Activated T-cell treated with anti-CD3 and anti-CD28 coated beads for 1 hour (primary cell): ENCODE measurements around the gene SLC26A8.
"Not testable (repeated sequence)": the region's sequence is repeated elsewhere in the genome, so short reads cannot be mapped to it uniquely, and the experiment has no call there.

Experiments
- DNase-seq: peaks from one replicate; pipeline ENCODE4 v3.0.0-alpha.2; 2020; ENCODE audit warnings: low read depth

Gene SLC26A8

DNA sequence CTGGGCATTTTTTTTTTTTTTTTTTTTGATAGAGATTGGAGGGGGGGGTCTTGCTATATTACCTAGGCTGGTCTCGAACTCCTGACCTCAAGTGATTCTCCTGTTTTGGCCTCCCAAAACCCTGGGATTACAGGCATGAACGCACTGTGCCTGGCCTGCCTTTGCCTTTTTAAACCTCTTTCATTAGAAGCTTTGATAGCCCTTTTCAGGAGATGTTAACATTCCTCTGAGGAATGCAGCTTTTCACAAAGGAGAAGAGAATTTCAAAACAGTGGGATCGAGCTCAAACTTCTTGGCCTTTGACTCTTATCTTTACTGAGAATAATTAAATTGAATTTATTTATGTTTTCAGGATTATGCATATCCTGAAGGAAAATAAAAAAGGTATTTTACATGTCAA, 31.3 kb downstream of the SLC26A8 start:
- no peak for DNase-seq

DNA sequence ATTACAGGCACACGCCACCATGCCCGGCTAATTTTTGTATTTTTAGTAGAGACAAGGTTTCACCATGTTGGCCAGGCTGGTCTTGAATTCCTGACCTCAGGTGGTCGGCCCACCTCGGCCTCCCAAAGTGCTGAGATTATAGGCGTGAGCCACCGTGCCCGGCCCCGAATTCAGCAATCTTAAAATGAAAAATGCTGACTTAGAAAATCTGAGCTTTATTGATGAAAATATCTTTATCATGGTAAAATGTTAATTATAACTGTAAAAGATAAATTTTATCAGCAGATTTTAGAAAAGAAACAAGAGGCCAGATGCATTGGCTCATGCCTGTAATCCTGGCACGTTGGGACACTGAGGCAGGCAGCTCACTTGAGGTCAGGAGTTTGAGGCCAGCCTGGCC, 36.4 kb downstream of the SLC26A8 start:
- not testable (repeated sequence) for DNase-seq

GRCh38 chr6:35984701-35985100, 39.7 kb downstream of the SLC26A8 start:
- DNase-seq: no peak

GRCh38 chr6:35980991-35981645, 43.3 kb downstream of the SLC26A8 start:
- DNase-seq: no peak

- not testable (repeated sequence) for DNase-seq
These were observed 44.3 kb downstream of the SLC26A8 start for GRCh38 chr6:35980126-35980525.

- DNase-seq: no peak
These were observed 47.1 kb downstream of the SLC26A8 start for GRCh38 chr6:35977308-35977707.

DNA sequence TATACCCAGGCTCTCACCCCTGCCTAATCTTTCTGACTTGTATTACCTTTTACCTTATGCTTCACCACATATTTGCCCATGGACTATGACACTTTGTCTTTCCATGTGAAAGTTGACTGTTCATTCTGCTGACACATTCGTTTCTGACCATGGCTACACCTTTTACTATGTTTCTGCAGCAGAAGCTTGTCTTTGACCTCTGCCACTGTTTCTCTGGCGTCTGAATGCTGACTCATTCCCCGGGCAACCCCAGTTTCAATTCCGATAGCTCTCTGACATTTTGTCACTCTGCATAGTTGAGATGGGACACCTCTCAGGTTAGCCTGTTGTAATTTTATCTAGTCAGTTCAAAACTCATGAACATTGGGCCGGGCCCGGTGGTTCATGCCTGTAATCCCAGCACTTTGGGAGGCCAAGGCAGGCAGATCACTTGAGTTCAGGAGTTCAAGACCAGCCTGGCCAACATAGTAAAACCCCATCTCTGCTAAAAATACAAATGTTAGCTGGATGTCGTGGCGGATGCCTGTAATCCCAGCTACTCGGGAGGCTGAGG, 50.7 kb downstream of the SLC26A8 start:
- DNase-seq: no peak

DNA sequence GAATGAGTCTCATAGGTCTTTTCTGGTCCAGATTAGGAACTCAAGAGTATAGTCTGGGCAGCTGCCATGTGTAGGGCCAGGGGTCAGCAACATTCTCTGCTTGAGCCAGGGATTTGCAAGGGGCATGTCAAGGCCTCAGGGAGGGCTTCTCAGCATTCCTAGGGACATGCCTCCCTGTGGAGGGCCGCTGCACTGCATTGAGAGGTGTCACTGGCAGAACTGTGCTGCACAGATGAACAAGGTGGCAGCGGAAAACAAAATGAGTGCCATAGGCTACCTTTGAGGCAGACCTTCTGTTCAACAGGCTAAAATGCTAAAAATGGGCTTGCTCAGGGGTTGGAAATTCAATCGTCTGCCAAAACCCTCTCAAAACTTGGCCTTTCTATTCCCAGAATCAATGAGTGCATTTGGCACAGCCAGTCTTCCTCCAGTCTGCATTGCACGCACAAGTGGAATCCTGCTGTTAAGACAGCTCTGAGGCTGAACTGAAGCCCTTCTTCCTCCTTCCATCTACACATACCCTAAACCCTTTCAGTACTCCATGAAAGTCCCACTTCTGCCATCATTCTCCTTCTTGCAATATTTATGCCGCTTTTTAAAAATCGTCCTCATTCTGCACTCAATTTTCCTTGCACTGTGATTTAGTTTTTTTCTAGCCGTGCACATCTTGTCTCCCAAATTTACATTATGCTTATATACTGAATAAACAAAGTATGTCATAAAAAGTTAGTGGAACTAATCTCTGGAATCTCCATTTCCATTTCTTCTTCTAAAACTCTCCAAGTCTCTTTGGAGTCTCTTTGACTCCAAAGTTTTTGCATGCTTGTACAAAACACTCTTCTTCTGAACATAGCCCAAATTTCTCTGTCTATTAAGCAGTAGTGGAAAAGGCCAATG, 51.7 kb downstream of the SLC26A8 start:
- no peak for DNase-seq

DNA sequence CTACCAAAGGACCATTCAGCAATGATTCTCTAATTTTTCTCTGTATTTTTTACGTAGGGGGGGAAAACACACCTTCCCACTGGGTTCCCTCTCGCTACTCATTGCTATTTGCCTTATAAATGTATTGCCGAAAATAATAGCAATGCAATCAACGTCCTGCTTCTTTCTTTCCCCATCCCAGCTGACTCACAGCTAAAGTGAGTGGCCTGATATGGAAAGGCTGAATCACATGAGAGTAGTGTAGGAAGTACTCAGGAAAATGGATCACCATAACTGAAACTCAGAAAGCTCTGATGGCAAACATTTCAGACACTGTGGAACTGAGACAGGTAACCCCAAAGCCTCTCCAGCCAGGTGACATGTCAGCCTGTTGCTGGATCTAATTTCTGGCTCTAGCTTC, 54.3 kb downstream of the SLC26A8 start:
- no peak for DNase-seq

GRCh38 chr6:35969646-35970045, 54.8 kb downstream of the SLC26A8 start:
- DNase-seq: no peak

GRCh38 chr6:35968821-35969220, 55.6 kb downstream of the SLC26A8 start:
- no peak for DNase-seq

DNA sequence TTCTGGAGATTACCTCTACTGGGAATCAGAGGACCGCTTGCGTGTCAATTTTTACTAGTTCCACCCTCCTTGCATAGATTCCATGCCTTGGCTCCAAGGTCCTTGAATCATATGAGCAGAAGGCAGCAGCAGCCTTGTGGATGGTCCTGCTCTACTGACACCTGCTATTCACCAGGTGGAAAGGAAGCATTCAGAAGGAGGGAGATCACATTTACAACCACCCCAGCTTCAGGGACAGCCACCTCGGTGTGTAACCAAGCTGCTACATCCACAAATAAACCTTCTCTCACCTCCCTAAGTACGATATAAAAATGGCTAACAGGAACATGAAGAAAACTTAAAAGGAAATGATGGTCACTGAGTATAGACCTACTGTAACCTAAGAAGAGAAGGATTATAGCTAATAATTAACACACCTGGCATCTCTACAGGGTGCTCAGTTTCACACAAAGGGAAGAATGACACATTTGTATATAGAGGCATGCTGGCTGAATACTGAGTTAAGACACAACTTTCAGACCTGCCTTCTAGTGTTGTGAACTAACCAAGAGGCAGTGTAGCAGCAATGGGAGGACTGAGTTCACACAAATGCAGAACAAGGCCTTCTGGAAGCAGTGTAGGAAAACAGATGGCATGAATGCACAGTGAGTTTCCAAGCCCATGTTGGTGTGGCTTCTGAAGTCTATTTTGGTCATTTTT, 57.2 kb downstream of the SLC26A8 start:
- DNase-seq: no peak

DNA sequence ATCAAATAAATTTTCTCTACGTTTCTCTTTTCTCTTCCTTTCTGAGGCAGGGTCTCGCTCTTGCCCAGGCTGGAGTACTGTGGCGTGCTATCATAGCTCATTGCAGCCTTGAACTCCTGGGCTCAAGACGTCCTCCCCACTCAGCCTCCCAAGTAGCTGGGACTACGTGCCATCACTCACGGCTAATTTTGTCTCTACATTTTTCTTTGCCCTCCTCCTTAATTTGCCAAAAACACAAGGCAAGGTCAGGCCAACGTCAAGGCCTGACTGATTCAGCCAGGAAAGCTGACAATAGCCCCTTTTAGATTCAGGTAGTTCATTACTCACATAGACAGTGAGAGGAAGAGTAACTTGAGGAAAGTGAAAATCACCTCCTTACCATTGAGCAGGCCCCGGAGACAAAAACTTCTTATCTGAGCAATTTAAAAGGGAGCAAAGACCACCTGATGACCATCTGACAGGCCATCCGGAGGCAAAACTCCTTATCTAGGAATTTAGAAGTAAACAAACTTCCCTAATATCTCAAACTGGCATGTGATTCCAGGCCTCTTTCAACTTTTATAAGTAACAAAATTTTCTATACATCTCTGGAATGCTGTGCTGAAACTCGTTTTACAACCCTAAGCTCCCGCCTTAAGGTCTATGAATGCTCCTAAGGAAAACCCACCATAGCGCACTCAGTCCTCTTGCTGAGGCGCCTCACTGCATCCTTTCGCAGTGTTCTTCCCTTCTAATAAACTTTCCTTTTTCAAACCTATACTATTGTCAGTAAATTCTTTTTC, 61.5 kb downstream of the SLC26A8 start:
- DNase-seq: no peak

- no peak for DNase-seq
These were observed 64.3 kb downstream of the SLC26A8 start for GRCh38 chr6:35960187-35960586.

- DNase-seq: no peak
These were observed 68.5 kb downstream of the SLC26A8 start for GRCh38 chr6:35955970-35956369.

DNA sequence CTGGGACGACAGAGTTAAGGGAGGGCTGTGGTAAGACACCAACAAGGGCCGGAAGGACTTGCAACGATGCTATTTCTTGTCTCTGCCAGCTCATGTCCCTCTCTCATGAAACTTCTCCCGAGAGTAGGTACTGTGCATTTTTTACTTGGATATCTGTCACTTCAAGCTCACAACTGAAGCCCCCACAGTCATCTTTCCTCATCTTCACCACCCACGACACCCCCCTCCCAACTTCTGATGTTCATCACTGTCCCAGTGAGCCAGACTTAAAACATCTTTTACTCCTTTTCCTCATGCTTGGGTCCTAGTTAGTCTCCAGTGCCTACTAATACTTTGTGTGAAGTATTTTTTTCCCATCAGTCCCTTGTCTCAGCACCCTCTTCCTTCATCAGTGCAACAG, 68.9 kb downstream of the SLC26A8 start:
- DNase-seq: no peak

DNA sequence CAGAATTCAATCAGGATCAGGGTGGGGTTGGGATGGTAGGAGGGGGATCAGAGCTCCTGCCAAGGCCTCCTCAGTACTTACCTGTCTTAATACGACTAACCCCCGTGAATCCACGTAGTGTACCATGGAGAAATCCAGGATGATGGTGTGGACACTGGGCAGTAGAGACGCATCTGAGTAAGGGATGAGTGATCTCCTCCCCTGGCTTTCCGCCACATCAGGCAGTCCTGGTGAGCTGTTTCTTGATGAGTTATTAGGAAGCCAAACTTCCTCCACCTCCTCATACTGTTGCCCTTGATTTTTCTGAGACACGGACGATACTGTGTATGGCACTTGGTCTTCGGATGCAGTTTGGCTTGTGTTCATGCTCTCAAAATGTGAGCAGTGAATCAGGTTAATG, 69.4 kb downstream of the SLC26A8 start:
- no peak for DNase-seq

GRCh38 chr6:35954333-35954732, 70.1 kb downstream of the SLC26A8 start:
- DNase-seq: no peak

DNA sequence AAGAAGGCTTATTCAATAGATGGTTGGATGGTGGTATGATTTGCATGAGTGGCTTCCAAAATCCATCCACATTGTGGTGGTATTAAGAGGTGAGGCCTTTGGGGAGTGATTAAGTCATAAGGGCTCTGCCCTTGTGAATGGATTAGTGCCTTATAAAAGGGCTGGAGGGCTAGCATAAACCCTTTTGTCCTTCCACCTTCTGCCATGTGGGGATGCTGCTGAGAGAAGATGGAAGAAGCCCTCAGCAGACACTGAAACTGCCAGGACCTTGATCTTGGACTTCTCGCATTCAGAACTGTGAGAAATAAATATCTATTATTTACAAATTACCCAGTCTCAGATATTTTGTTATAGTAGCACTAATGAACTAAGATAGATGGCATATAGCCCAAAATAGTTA, 75.7 kb downstream of the SLC26A8 start:
- no peak for DNase-seq

- DNase-seq: no peak
These were observed 78.8 kb downstream of the SLC26A8 start for GRCh38 chr6:35945650-35946025.

DNA sequence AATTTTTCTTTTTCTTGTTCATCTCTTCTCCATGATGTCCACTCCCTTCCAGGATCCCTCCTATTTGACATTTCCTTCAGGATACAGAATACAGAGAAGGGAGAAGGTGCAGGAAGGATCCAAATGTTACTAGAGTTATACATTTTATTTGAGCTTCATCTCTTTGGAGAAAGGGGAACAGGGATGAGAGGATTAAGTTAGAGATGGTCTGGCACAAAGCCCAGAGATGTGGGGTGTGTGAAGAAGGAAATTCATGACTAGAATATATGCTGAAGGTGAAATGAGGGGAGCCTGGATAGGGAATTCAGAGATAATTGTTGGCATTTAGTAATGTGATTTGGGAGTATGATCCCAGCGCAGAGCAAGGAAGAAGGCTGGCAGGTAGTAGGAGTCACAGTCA, 81.1 kb downstream of the SLC26A8 start:
- DNase-seq: no peak

GRCh38 chr6:35942355-35942754, 82.1 kb downstream of the SLC26A8 start:
- DNase-seq: no peak
